Smooth muscle cell (in vitro differentiated cells): Measurements from ENCODE around the gene BPTF. TPM values are rescaled to one million over a fixed set of nuclear protein-coding genes. Genes with fewer than 3 reads are reported as not detected.
"Not testable (repeated sequence)": the region's sequence is repeated elsewhere in the genome, so short reads cannot be mapped to it uniquely, and the experiment has no call there.

ENCODE experiments used
- DNase-seq: peaks from one replicate; lab custom pipeline; 2025; ENCODE audit not compliant: unreplicated experiment; lab: John Stamatoyannopoulos, UW
- H2AFZ ChIP-seq: fragments of 200-600 bp; sonication (generic); 2 replicates; pipeline ENCODE4 v1.6.0; 2016; ENCODE audit warnings: antibody characterized with exemption, low read depth, mild to moderate bottlenecking
- H3F3A ChIP-seq: fragments of 200-600 bp; sonication (generic); 2 replicates; pipeline ENCODE4 v1.6.0; 2017; ENCODE audit warnings: antibody characterized with exemption, low read depth
- H3K27ac ChIP-seq: fragments of 200-600 bp; sonication (generic); 2 replicates; pipeline ENCODE4 v1.5.1; 2016; ENCODE audit warnings: low read depth, mild to moderate bottlenecking
- H3K27me3 ChIP-seq: fragments of 200-600 bp; sonication (generic); 2 replicates; pipeline ENCODE4 v1.6.1; 2016; ENCODE audit warnings: low read depth, mild to moderate bottlenecking
- H3K36me3 ChIP-seq: fragments of 200-600 bp; sonication (generic); 2 replicates; pipeline ENCODE4 v1.5.1; 2016; ENCODE audit warnings: low read depth
- H3K4me1 ChIP-seq: fragments of 200-600 bp; sonication (generic); 2 replicates; pipeline ENCODE4 v1.5.1; 2016; ENCODE audit warnings: low read depth
- H3K4me2 ChIP-seq: fragments of 200-600 bp; sonication (generic); 2 replicates; pipeline ENCODE4 v1.6.0; 2016; ENCODE audit warnings: mild to moderate bottlenecking
- H3K4me3 ChIP-seq: fragments of 200-600 bp; sonication (generic); 2 replicates; pipeline ENCODE4 v1.5.1; 2016; ENCODE audit warnings: mild to moderate bottlenecking
- H3K79me2 ChIP-seq: fragments of 200-600 bp; sonication (generic); 2 replicates; pipeline ENCODE4 v1.6.0; 2016; ENCODE audit warnings: low read depth, mild to moderate bottlenecking
- H3K9ac ChIP-seq: fragments of 200-600 bp; sonication (generic); 2 replicates; pipeline ENCODE4 v1.6.0; 2016; ENCODE audit warnings: low read depth
- H3K9me3 ChIP-seq: fragments of 200-600 bp; sonication (generic); replicated peaks from 2 replicates; pipeline ENCODE4 v1.5.1; 2016; ENCODE audit warnings: low read depth
- H4K20me1 ChIP-seq: fragments of 200-600 bp; sonication (generic); 2 replicates; pipeline ENCODE4 v1.6.0; 2016; ENCODE audit warnings: low read depth
- CTCF ChIP-seq: fragments of 200-600 bp; sonication (generic); IDR thresholded peaks from 2 replicates; pipeline ENCODE4 v1.5.1; 2017; ENCODE audit warnings: borderline replicate concordance, mild to moderate bottlenecking, antibody characterized with exemption; ENCODE audit not compliant: insufficient read depth, poor library complexity, severe bottlenecking
- WGBS: methylation state at CpG from one replicate; pipeline ENCODE4 v1.1.7; 2016; ENCODE audit warnings: low lambda C conversion rate; 5-methylcytosine and 5-hydroxymethylcytosine counted together
- polyA plus RNA-seq: library from polyadenylated mRNA; unstranded; fragments of >200 nt; fragmentation: Nextera tagmentation; extraction: Ambion mirVana; gene quantifications from 2 replicates; pipeline ENCODE4 v1.2.1, GENCODE V29; 2016
- total RNA-seq: library from RNA; depleted of rRNA; stranded (reverse); fragments of >200 nt; gene quantifications from 2 replicates; pipeline ENCODE4 v1.2.3, GENCODE V29; 2014

Gene BPTF
- total and polyA plus RNA-seq, 2 experiments from 2014 or later: 26.8 to 51.2 TPM

GRCh38 chr17:67841992-67842391, 16.7 kb downstream of the BPTF start:
- Histone ChIP-seq H3K4me3 (no peak overlapping the region), H3K9me3 (no peaks in the 10 kb centered on the region), H3F3A (no peaks in the 10 kb centered on the region), H3K36me3 (no peaks in the 10 kb centered on the region), H3K27ac (no peak overlapping the region), H3K27me3 (no peaks in the 10 kb centered on the region), H3K79me2 (peaks cover 96% of the 10 kb centered on the region), H4K20me1 (peaks cover 97% of the 10 kb centered on the region), H3K4me1 (no peaks in the 10 kb centered on the region), H3K9ac (no peak overlapping the region), H3K4me2 (no peak overlapping the region), H2AFZ (no peak overlapping the region)
- TF ChIP-seq CTCF: no peak
- no peak for DNase-seq
- WGBS: 100% methylated on average over 2 of the region's 2 CpGs

- Histone ChIP-seq H3K9me3 (no peaks in the 10 kb centered on the region), H3K27me3 (no peaks in the 10 kb centered on the region), H4K20me1 (peaks cover 97% of the 10 kb centered on the region), H3K36me3 (no peaks in the 10 kb centered on the region), H3K79me2 (peaks cover 96% of the 10 kb centered on the region), H3K4me3 (no peak overlapping the region), H3K4me1 (no peaks in the 10 kb centered on the region), H3K4me2 (no peak overlapping the region), H2AFZ (no peak overlapping the region), H3F3A (no peaks in the 10 kb centered on the region), H3K9ac (no peak overlapping the region), H3K27ac (no peak overlapping the region)
- TF ChIP-seq CTCF: no peak
- no peak for DNase-seq
Measured at GRCh38 chr17:67842648-67843047, 17.3 kb downstream of the BPTF start.

- Histone ChIP-seq H3K9me3 (no peaks in the 10 kb centered on the region), H3K79me2 (peaks cover 96% of the 10 kb centered on the region), H3K4me3 (no peak overlapping the region), H4K20me1 (peaks cover 97% of the 10 kb centered on the region), H2AFZ (no peak overlapping the region), H3K9ac (no peak overlapping the region), H3K4me1 (no peaks in the 10 kb centered on the region), H3K27ac (no peak overlapping the region), H3K36me3 (no peaks in the 10 kb centered on the region), H3F3A (no peaks in the 10 kb centered on the region), H3K27me3 (no peaks in the 10 kb centered on the region), H3K4me2 (no peak overlapping the region)
- no peak for TF ChIP-seq CTCF
- DNase-seq: no peak
- WGBS: 94% methylated on average over 5 of the region's 5 CpGs
Measured at GRCh38 chr17:67845374-67845773, 20.1 kb downstream of the BPTF start.

- not testable (repeated sequence) for H3K27me3 ChIP-seq, H3K4me2 ChIP-seq, H3K27ac ChIP-seq, H3K9me3 ChIP-seq, H3F3A ChIP-seq, H3K4me3 ChIP-seq, H3K4me1 ChIP-seq, H3K9ac ChIP-seq, DNase-seq, H2AFZ ChIP-seq, H3K36me3 ChIP-seq
- Histone ChIP-seq H3K79me2 (peaks cover 96% of the 10 kb centered on the region), H4K20me1 (peaks cover 97% of the 10 kb centered on the region)
- WGBS: 90% methylated on average over 5 of the region's 5 CpGs
Measured at GRCh38 chr17:67848189-67848588, 22.9 kb downstream of the BPTF start.

- H3K36me3 ChIP-seq, H3K9ac ChIP-seq, H3F3A ChIP-seq, H3K27ac ChIP-seq, DNase-seq, H3K9me3 ChIP-seq, H3K4me1 ChIP-seq, H3K4me3 ChIP-seq, H3K4me2 ChIP-seq, H3K27me3 ChIP-seq, H2AFZ ChIP-seq: not testable (repeated sequence)
- Histone ChIP-seq H3K79me2 (peaks cover 96% of the 10 kb centered on the region), H4K20me1 (peaks cover 97% of the 10 kb centered on the region)
- 96% methylated on average over 3 of the region's 3 CpGs for WGBS
Measured at GRCh38 chr17:67848846-67849245, 23.5 kb downstream of the BPTF start.
